DOHH2 (cell line): ENCODE results near the gene ADAMTS8.

Experiments
- EZH2phosphoT487 ChIP-seq: fragments of 200-600 bp; sonication (generic); IDR thresholded peaks from 2 replicates; pipeline ENCODE4 v1.6.1; 2017; ENCODE audit warnings: borderline replicate concordance, mild to moderate bottlenecking, antibody characterized with exemption, low read length, moderate library complexity, mixed read lengths
- TF ChIP-seq, protein P1 (sequence below): fragments of 200-600 bp; sonication (generic); IDR thresholded peaks from one replicate; pipeline ENCODE4 v1.5.1; 2014; ENCODE audit warnings: antibody characterized with exemption, mild to moderate bottlenecking, low read depth, low read length; ENCODE audit not compliant: poor library complexity, severe bottlenecking

DNA sequence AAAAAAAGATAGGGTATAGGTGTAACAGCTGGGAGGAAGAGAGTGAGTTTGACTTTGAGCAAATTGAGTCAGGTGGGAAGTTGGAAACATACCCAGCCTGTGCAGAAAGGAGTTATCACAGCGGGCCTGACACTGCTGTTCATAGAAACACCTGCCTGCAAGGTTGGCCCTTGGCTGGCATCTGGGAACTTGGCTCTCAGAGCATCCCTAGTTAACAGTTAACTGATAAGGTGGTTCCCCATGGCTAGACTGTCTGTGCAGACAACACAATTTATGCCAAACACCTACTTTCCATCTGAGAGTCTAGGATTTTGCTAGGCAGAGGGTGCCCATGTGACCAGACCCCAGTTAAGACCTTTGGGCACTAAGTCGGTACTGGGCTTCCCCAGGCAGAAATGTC is 31.4 kb downstream of the ADAMTS8 start:
- TF ChIP-seq, protein P1, sequence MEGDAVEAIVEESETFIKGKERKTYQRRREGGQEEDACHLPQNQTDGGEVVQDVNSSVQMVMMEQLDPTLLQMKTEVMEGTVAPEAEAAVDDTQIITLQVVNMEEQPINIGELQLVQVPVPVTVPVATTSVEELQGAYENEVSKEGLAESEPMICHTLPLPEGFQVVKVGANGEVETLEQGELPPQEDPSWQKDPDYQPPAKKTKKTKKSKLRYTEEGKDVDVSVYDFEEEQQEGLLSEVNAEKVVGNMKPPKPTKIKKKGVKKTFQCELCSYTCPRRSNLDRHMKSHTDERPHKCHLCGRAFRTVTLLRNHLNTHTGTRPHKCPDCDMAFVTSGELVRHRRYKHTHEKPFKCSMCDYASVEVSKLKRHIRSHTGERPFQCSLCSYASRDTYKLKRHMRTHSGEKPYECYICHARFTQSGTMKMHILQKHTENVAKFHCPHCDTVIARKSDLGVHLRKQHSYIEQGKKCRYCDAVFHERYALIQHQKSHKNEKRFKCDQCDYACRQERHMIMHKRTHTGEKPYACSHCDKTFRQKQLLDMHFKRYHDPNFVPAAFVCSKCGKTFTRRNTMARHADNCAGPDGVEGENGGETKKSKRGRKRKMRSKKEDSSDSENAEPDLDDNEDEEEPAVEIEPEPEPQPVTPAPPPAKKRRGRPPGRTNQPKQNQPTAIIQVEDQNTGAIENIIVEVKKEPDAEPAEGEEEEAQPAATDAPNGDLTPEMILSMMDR: no peak
- no peak for TF ChIP-seq EZH2phosphoT487
